Measurements from ENCODE around the gene DDX27. TPM values are rescaled to one million over a fixed set of nuclear protein-coding genes. Genes with fewer than 3 reads are reported as not detected.
A peak's percentile ranks its signal among the peaks of the same experiment; 100 is the strongest.

Gene DDX27
- total RNA-seq, 1 donor from 2014 or later = 29.8 TPM

DNA sequence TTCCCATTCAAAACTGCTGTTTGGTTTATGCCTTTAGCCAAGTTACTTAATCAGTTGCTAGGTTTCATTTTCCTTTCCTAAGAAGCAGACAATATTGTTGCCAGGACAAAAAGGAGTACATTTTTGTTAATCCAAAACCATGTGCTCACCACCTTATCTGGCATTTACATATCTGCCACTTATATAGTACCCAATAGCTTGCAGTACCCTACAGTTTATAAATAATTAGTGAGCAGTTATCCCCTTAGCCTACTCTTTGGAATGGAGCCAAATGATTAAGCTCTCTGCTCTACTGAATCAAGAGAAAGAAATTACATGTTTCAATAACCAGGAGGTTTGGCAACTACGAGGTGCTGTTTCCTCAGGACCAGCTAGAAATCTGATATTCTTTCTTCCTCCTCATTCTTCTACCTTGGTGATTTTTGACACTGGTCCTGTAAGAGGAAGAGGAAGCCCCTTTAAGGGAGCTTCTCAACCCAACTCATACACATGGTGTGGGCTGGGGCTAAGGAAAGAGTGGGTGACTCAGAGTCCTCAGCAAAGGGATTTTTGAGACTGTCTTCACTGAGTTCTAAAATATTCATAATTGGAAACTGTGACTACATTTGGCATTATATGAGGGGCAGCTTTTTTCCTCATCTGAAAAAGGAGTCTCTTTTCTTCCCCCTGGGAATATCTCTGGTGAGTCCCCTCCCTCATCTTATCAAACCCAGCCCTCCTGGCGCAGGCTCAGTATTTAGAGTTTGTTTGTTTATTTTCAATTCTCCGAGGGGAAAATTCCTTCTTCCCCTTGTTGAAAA, 57.1 kb downstream of the DDX27 start:
- no peak for DNase-seq (ENCODE audit: low spot score)

DNA sequence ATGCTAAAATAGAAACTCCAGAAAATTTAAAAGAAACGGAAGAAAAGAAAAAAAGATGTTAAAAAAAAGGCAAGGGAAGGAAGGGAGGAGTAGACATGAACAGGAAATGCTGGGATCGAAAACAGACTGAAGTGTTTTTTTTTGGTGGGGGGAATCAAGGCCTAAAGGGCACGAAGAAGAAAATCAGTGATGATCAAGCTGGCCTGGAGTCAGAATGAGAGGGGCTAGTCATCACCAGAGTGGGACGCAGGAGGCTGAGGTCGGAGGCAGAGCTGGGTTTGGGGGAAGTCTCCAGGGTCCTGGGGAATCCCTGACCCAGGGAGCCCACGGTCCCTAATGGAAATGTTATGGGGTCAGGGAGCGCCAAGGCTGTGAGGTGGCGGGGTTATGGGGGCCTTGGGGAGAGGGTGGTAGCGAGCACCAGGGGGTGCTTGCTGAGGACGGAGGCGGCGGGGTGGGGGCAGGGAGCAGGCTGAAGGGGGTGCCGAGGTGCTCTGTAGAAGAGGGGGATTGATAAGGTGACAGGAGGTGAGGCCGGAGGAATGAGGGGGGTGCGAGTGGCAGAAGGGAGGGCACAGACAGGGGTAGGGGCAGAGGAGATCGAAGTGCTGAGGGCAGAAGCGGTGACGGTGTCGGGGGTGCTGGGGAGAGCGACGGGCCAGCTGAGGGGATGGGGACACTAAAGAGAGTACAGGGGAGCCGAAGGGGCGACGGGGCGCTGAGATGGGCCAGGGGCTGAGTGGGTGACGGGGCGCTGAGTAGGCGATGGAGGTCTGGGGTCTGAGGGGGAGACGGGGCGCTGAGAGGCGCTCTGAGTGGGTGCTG, 58.0 kb downstream of the DDX27 start:
- DNase-seq (ENCODE audit: low spot score) = no peak

GRCh38 chr20:49277786-49278035, 58.5 kb downstream of the DDX27 start:
- DNase-seq (ENCODE audit: low spot score) = no peak

DNA sequence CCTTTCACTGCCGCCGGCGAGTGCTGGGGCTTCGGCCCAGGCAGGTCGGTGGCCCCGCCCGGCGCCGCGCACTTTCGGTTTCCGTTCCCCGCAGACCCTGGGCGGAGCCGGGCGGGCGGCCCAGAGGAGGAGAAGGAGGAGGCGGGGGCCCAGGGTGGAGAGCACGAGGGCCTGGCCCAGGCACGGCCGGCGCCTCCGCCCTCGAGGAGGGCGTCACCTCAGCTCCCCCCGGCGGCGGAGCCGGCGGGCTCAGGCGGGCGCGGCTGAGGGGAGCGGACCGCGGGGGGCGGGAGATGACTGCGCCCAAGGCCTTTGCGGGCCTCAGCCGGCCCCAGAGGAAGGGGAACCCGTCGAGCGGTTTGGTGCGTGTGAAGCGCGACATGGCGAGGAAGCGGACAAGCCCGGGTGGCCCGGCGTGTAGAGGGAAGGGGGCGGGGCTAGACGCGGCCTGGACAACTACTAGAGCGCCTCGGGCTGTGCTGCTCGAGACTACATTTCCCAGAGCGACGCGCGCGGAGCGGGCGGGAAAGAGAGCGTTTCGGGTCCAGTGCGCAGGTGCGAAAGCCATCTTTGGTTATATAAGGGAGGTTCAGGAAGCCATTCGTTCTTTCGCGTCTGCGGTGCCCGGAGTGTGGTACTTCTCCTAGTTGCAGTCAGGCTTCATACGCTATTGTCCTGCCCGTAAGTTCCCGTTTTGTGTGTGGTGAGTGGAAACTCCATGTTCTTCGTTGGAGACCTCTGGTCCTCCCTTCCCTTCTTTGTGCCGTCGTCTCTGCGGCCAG, 59.0 kb downstream of the DDX27 start, which contains the start of gene ZNFX1:
TSS of gene ZNFX1 (minus strand) at position 22 of the 782 bp plus-strand sequence. CDS start 2,218 bp downstream, outside the sequence.
- DNase-seq (ENCODE audit: low spot score) = peak; percentile 99

DNA sequence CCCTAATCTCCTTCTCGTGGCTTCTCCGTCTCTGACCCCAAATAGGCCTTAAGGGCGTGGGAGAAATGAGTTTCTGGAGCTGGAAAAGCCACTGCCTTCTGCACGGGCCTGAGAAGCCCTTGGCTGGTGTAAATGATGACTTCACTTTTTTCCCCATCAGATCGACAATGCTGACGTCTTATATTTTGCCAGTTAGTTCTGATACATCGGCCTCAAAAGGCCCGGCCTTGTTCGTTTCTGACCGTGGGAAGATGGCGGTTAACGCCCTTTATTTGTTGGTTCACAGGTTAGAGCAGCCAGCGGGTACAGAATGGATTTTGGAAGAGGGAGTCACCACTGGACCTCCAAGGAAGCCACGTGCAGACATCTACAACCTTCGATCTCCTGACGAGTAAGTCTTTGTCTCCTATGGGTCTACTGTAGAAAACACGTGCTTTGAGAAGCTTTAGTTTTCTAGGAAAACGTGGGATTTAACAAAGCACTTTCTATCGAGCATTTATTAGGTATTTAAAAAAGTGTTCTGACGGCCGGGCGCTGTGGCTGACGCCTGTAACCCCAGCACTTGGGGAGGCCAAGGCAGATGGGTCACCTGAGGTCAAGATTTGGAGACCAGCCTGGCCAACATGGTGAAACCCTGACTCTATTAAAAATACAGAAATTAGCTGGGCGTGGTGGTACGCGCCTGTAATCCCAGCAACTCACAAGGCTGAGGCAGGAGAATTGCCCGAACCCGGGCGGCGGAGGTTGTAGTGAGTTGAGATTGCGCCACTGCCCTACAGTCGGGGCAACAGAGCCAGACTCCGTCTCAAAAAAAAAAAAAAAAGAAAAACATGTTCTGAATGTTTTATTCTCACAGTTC, 59.8 kb downstream of the DDX27 start:
- no peak for DNase-seq (ENCODE audit: low spot score)

DNA sequence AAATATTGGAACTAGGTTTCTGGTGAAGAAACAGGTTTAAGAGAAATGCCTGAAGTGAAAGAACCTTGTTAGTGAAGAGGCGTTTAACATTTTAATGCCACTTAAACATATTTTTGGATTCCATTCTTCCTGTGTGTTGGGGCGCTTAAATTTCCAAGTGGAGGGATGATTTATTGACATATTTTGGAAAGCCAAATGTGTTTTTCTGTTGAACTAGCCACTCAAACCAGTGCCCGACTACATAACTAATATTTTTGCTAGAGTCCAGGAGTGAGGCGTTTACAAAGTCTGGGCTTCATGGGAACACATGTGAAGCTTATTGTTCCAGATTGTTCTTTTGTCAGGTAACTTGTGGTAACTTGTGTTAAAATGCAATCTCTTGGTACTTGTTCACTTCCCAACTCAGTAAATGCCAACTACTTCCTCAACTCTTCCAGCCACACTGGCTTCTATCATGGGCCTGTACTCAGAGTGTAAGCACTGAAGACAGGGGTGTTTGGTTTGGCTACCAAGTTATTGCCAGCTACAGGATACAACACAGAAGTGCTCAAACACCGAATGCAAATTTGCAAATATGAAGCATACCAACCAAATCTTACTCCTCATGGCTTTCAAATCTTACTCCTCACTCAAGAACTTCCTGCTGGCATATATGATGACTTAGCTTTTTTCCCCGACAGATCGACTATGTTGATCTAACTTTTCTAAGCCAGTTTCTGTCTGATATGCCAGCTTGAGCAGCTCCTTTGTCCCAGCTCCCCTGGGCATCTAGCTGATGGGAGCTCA, 60.7 kb downstream of the DDX27 start:
- peak; percentile 12 for DNase-seq (ENCODE audit: low spot score)

DNA sequence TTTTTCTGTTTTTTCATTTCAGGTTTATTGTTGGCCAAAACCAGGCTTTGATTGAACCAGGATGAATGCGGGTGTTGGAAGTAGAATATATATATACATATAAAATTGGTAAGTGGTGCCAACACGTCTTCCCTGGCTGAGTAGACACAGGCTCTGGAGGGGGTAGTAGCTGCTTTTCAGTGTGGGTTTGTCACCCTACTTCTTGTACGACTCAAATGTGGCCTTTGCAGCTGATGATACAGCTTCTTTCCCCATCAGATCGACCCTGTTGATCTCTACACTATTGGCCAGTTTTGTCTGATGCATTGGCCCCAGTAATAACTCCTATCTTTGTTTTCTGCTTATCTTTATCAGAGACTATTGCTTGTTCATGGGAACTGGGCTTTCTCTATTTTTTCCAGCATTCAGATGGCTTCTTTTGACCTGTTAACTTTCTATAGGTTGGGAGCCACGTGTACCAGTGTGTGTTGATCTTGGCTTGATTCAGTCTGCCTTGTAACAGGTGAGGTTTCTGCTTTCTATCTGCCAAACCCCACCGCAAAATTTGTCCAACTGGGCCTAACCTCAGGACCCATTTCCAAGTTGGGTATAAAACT, 61.3 kb downstream of the DDX27 start:
- DNase-seq (ENCODE audit: low spot score) = no peak

DNA sequence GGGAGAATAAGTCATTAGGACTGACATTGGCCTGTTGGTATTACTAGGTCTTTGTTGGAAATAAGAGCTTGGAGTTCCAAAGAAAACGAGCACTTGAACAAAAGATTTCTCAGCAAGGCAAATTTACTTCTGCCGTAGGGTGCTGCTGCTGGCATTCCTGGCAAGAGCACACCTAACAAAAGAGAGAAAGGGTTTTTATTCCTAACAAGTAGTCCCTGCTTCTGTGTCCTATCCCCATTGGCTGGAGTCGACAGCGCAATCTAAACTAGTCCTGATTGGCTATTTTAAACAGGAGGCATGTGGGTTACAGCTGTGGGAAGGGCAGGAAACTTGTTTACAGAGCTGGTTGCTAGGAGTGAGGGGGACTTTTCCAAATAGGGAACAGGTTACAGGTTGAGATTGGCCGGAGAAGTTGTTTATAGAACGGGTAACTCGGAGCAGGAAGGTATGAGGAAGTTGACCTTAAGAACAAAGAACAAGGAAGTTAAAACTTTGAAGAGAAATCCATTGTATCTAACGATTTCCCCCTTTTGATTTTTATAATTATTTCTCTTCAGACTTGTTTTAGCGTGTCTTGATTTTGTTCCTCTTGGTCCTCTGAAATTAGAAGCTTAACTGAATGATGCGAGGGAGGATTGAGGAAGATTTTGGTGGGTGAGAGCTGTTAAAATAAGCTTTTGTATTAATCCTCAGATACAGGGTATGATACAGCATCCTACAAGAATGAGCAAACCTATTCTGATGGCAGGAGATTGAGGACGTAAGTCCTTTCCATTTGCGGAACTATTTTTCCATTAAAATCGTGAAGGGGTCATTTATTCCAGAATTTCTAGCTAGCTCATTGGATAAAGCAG, 62.1 kb downstream of the DDX27 start:
- DNase-seq (ENCODE audit: low spot score) = peak; percentile 41

- DNase-seq (ENCODE audit: low spot score) = peak; percentile 22
Observed at GRCh38 chr20:49281913-49282467, 62.8 kb downstream of the DDX27 start.

DNA sequence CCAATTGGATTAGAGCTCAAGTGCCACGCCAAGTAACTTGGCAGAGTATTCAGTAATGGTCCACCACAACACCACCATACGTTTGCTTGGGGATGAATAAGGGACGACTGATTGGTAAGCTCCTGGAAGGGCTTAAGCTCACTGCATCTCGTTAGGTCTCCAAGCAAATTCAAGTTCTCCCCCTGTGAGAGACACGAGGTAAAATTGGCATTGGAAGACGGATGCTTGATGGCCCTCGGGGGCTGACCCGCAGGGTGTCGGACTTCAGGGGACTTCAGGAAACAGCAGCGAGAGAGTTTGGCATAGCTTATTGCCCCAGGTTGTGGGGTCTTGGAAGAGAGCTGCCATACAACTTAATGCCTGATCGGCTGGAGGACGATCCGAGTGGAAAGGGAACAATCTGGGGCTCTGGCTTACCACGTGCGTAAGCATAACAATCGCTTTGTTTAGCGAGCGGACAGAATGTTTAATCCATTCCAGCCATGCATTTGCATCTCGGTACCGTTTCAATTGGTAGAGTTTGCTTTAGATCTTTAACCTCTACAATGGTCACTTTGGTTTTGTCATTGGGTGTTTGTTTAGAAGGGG, 63.5 kb downstream of the DDX27 start:
- peak; percentile 47 for DNase-seq (ENCODE audit: low spot score)

DNA sequence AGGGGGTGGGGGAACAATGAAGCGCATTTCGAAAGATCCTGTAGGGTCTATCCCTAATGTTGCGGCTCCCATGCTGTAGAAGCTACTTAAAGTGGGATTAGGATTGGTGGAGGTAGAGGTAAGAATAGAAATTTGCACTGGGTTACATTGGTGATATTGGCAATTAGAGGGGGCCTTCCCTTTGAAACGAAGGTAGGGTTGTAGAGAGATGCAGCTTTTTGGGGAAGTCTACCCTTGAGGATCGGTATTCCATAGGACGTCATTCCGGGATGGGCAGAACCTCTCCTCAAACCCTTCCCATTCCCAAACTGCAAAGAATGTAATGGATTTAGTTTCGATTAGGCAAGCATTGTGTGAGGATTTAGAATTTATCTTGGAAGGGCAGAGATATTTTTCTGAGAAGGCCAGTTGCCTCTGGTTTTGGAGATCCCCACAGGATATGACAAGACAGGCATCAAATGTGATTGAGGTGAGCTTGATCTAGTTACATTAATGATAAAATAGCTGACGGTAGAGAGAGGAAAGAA, 64.0 kb downstream of the DDX27 start:
- DNase-seq (ENCODE audit: low spot score) = no peak

DNA sequence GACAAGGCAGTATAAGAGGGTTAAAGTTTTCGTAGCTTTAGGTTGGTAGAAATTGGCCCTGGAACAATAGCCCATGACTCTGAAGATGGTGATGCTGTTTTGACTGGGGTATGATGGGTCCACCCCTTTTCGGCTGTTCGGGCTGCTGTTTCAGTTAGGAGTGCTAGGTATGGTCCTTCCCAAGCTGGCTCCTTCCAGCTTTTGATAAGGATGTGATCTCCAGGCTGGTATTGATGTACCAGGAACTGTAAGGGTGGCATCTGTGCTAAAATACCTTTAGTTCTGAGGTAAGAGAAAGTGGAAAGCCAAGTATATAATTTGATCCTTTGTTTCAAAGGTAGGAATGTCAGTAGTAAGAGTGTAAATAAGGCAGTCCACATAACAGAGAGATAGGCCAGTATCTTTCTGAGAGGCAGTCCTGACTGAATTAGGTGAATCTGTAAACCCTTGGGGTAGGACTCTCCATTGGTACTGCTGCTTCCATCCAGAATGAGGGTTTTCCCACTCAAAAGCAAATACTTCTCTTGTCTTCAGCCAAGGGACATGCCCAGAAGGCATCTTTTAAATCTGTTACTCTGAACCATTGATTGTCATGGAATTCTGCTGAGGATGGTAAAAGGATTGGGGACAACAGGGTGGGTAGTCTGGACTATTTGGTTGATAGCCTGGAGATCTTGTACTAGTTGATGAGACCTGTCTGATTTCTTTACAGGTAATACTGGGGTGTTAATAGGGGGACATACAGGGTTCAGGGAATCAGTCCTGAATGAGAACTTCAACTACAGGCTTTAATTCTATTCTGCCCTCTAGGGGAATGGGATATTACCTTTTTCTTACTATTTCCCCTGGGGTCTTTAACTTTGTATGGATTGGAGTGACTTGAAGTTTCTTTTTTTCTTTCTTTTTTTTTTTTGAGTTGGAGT, 64.7 kb downstream of the DDX27 start:
- peak; percentile 37 for DNase-seq (ENCODE audit: low spot score)

DNA sequence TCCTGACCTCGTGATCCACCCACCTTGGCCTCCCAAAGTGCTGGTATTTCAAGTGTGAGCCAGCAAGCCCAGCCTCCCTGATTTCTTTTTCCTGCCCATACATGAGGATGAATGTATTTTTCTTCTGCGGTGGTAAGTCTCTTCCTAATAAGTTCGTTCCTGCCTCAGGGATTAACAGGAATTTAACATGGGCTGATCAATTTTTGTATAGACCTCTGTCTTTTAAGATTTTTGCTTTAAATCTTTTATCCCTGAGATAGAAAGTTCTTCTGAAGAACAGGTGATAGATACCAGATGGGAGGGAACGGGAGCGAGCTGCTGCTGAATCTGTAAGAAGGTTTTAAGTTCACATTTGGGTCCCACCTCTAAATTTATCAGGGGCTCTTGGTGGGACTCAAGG, 65.6 kb downstream of the DDX27 start:
- peak; percentile 37 for DNase-seq (ENCODE audit: low spot score)

DNA sequence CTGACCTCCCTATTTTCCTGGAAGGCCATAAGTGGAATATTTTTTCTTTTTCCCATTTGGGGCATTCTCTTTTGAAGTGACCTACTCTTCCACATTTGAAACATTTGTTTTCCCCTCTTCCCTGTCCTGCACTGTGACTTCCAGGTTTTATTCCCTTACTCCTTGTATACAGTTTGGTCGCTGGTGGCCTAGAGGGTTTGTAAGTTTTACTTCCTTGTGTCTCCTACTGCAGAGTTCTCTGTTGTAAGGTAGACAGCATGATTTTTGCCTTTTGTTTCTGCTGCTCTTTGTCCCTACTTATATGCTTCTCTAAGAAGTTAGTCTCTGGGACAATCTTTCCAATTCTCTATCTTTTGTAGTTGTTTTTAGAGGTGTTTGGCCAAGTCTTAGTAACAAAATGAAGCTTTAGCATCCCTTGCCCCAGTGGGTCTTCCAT, 66.0 kb downstream of the DDX27 start:
- DNase-seq (ENCODE audit: low spot score) = no peak

DNA sequence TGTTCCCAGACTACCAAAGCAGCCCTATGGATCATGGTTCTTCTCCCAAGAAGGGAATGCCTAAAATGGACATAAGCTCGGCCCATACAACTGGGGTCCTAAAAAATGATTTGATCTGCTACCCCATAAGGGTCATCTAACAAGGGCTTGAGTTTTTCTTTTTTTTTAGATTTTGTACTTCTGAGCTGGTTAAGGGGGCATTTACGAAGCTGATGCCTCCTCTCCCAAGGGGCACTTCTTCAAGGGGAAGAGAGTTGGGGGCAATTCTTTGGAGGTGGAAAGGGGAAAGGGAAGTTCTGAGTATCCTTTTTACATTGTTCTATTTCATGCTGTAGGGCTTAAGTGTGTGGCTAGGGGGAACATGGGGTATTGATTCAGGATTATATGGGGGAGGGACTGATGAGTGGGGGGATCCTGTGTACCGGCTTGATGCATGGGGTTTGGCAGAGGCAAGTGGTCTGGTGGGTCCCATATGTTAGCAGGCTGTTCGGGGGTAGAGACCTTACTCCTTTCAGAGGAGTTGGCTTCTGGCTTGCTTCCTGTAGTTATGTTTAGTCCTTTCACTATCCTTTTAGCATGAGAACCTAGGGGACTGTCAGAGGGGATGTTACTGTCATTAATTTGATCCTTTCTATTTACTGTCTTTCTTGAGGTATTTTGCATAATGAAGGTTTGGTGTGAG, 66.7 kb downstream of the DDX27 start:
- DNase-seq (ENCODE audit: low spot score) = no peak

All from mesenteric fat pad (tissue), 1 donor.